H9 (cell line): ENCODE data around the gene LRRN1. TPM values are rescaled to one million over a fixed set of nuclear protein-coding genes. Genes with fewer than 3 reads are reported as not detected.

Source experiments
- DNase-seq: peaks from one replicate; pipeline ENCODE4 v3.0.0-alpha.2; 2017
- H2AFZ ChIP-seq: one replicate; pipeline ENCODE4 v1.6.1; 2013; ENCODE audit warnings: mild to moderate bottlenecking, low read length, control low read depth, moderate library complexity
- H2AK5ac ChIP-seq: 2 replicates; pipeline ENCODE4 v1.6.1; 2013; ENCODE audit warnings: low read length, control low read depth, mixed read lengths; ENCODE audit not compliant: insufficient read length
- H2BK120ac ChIP-seq: one replicate; pipeline ENCODE4 v1.6.1; 2013; ENCODE audit warnings: low read depth, mild to moderate bottlenecking, low read length, control low read depth, inconsistent platforms; ENCODE audit not compliant: poor library complexity, severe bottlenecking
- H2BK12ac ChIP-seq: 2 replicates; pipeline ENCODE4 v1.6.1; 2013; ENCODE audit warnings: low read length, control low read depth, mixed read lengths, low read depth; ENCODE audit not compliant: insufficient read length
- H2BK15ac ChIP-seq: 2 replicates; pipeline ENCODE4 v1.6.1; 2013; ENCODE audit warnings: low read depth, low read length, control low read depth
- H2BK20ac ChIP-seq: one replicate; pipeline ENCODE4 v1.6.1; 2013; ENCODE audit warnings: low read depth, mild to moderate bottlenecking, low read length, control low read depth, inconsistent platforms; ENCODE audit not compliant: poor library complexity, severe bottlenecking
- H2BK5ac ChIP-seq: 2 replicates; pipeline ENCODE4 v1.6.1; 2013; ENCODE audit warnings: low read length, control low read depth, mixed read lengths; ENCODE audit not compliant: insufficient read length
- H3K14ac ChIP-seq: 2 replicates; pipeline ENCODE4 v1.6.1; 2013; ENCODE audit warnings: low read length, control low read depth; ENCODE audit not compliant: insufficient read depth
- H3K18ac ChIP-seq: 2 replicates; pipeline ENCODE4 v1.6.1; 2013; ENCODE audit warnings: low read depth, mild to moderate bottlenecking, mixed read lengths, low read length, control low read depth; ENCODE audit not compliant: insufficient read length
- H3K23ac ChIP-seq: 2 replicates; pipeline ENCODE4 v1.6.1; 2013; ENCODE audit warnings: low read length, control low read depth, mixed read lengths, low read depth; ENCODE audit not compliant: insufficient read length
- H3K23me2 ChIP-seq: 2 replicates; pipeline ENCODE4 v1.6.1; 2013; ENCODE audit warnings: low read depth, mild to moderate bottlenecking, mixed read lengths, low read length, control low read depth; ENCODE audit not compliant: insufficient read length, poor library complexity, severe bottlenecking
- H3K27ac ChIP-seq: 2 replicates; pipeline ENCODE4 v1.5.1; 2013; ENCODE audit warnings: low read length, control low read depth, mixed read lengths, low read depth; ENCODE audit not compliant: insufficient read length
- H3K27me3 ChIP-seq: 2 replicates; pipeline ENCODE4 v1.6.1; 2013; ENCODE audit warnings: low read length, control low read depth, inconsistent platforms; ENCODE audit not compliant: insufficient read depth
- H3K4ac ChIP-seq: 2 replicates; pipeline ENCODE4 v1.6.1; 2013; ENCODE audit warnings: low read depth, mild to moderate bottlenecking, control low read depth, inconsistent platforms, low read length, moderate library complexity
- H3K4me1 ChIP-seq: 2 replicates; pipeline ENCODE4 v1.6.1; 2013; ENCODE audit warnings: low read length, control low read depth, inconsistent platforms; ENCODE audit not compliant: insufficient read depth
- H3K4me2 ChIP-seq: 2 replicates; pipeline ENCODE4 v1.6.1; 2013; ENCODE audit warnings: low read length, control low read depth, mixed read lengths; ENCODE audit not compliant: insufficient read length, insufficient read depth
- H3K56ac ChIP-seq: 2 replicates; pipeline ENCODE4 v1.6.1; 2013; ENCODE audit warnings: low read depth, mild to moderate bottlenecking, mixed read lengths, low read length, control low read depth; ENCODE audit not compliant: insufficient read length
- H3K79me1 ChIP-seq: 2 replicates; pipeline ENCODE4 v1.6.1; 2013; ENCODE audit warnings: low read depth, mild to moderate bottlenecking, moderate library complexity, low read length, control low read depth, inconsistent platforms; ENCODE audit not compliant: insufficient read depth, poor library complexity, severe bottlenecking
- H3K79me2 ChIP-seq: 2 replicates; pipeline ENCODE4 v1.6.1; 2013; ENCODE audit warnings: low read length, control low read depth, inconsistent platforms; ENCODE audit not compliant: insufficient read depth
- H3K9ac ChIP-seq: 2 replicates; pipeline ENCODE4 v1.6.1; 2013; ENCODE audit warnings: low read length, control low read depth, mixed read lengths; ENCODE audit not compliant: insufficient read length; ENCODE audit errors: extremely low read depth
- H3K9me3 ChIP-seq: one replicate; pipeline ENCODE4 v1.6.1; 2013; ENCODE audit warnings: low read depth, low read length, inconsistent platforms; ENCODE audit not compliant: control insufficient read depth
- H3T11ph ChIP-seq: one replicate; pipeline ENCODE4 v1.6.1; 2013; ENCODE audit warnings: mild to moderate bottlenecking, low read length, control low read depth, inconsistent platforms
- H4K20me1 ChIP-seq: one replicate; pipeline ENCODE4 v1.6.1; 2013; ENCODE audit not compliant: control insufficient read depth, insufficient read length, insufficient read depth
- H4K5ac ChIP-seq: 2 replicates; pipeline ENCODE4 v1.6.1; 2013; ENCODE audit warnings: low read depth, mild to moderate bottlenecking, mixed read lengths, low read length, control low read depth; ENCODE audit not compliant: insufficient read length
- H4K8ac ChIP-seq: replicated peaks from 2 replicates; pipeline ENCODE4 v1.6.1; 2013; ENCODE audit warnings: low read length, control low read depth, mixed read lengths, low read depth; ENCODE audit not compliant: insufficient read length
- H4K91ac ChIP-seq: 2 replicates; pipeline ENCODE4 v1.6.1; 2013; ENCODE audit warnings: low read depth, mild to moderate bottlenecking, moderate library complexity, mixed read lengths, low read length, control low read depth; ENCODE audit not compliant: insufficient read length
- H3K27ac Mint-ChIP-seq, 3 experiments: 2 replicates in 2 of 3; 3 replicates in 1 of 3; pipeline ENCODE4 v1.8.0; 2020 to 2021; ENCODE audit warnings: mixed read lengths in 3 of 3, mild to moderate bottlenecking in 1 of 3, moderate library complexity in 1 of 3
- H3K27me3 Mint-ChIP-seq: 2 replicates; pipeline ENCODE4 v1.8.0; 2021; ENCODE audit warnings: low read depth, mild to moderate bottlenecking, moderate library complexity, mixed read lengths
- H3K36me3 Mint-ChIP-seq, 3 experiments: 2 replicates in 2 of 3; 3 replicates in 1 of 3; pipeline ENCODE4 v1.8.0; 2020 to 2021; ENCODE audit warnings: low read depth in 3 of 3, mixed read lengths in 3 of 3; ENCODE audit not compliant: insufficient read depth in 1 of 3
- H3K4me1 Mint-ChIP-seq, 2 experiments: 2 replicates each; pipeline ENCODE4 v1.8.0; 2020; ENCODE audit warnings: mixed read lengths in 2 of 2
- H3K4me3 Mint-ChIP-seq, 2 experiments: 2 replicates in 1 of 2; 3 replicates in 1 of 2; pipeline ENCODE4 v1.8.0; 2020 to 2021; ENCODE audit warnings: mild to moderate bottlenecking in 2 of 2, mixed read lengths in 2 of 2, moderate library complexity in 1 of 2
- H3K9me3 Mint-ChIP-seq, 2 experiments: 2 replicates in 1 of 2; 3 replicates in 1 of 2; pipeline ENCODE4 v1.8.0; 2020; ENCODE audit warnings: mild to moderate bottlenecking in 2 of 2, mixed read lengths in 2 of 2, moderate library complexity in 1 of 2
- WGBS: extraction: QIAGEN DNeasy Blood & Tissue Kit; methylation state at CpG from one replicate; pipeline ENCODE4 v1.1.7; 2013; ENCODE audit warnings: missing lambda C conversion rate, low lambda C conversion rate, mixed read lengths; ENCODE audit not compliant: insufficient read length; ENCODE audit errors: extremely low coverage; 5-methylcytosine and 5-hydroxymethylcytosine counted together
- total RNA-seq: library from RNA; stranded (reverse); gene quantifications from 2 replicates; pipeline ENCODE4 v1.2.1, GENCODE V29; 2021
- TF ChIP-seq, protein P1 (sequence below): fragments of 200-600 bp; sonication (generic); conservative IDR thresholded peaks from 3 replicates; pipeline ENCODE4 v1.8.0; 2021; ENCODE audit warnings: antibody characterized with exemption, mild to moderate bottlenecking

The LRRN1 gene
- total RNA-seq, 1 experiment from 2014 or later: 269 TPM

DNA sequence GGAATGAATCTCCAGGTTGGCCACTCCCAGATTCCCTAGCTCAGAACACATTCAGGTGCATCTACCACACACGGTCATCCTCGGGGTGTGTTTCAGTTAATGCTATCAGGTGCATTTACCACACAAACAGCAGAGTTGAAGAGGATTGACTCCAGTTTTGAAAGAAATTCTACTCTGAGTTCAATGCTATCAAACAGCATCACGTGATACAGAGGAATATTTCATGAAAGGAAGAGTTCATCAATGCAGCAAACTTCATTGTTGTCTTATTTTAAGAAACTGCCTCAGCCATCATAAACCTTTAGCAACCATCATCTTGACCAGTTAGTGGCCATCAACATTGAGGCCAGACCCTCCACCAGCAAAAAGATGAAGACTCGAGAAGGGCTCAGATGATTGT lies 22.6 kb upstream of the LRRN1 start:
- H2BK120ac ChIP-seq: no peak overlapping the region
- no peak overlapping the region for H4K5ac ChIP-seq
- no peaks in the 10 kb centered on the region for H3K79me2 ChIP-seq
- H3K9ac ChIP-seq: no peak overlapping the region
- H3K9me3 ChIP-seq: no peaks in the 10 kb centered on the region
- H3K27ac ChIP-seq: no peak overlapping the region
- H3K4me2 ChIP-seq: no peak overlapping the region
- TF ChIP-seq, protein P1, sequence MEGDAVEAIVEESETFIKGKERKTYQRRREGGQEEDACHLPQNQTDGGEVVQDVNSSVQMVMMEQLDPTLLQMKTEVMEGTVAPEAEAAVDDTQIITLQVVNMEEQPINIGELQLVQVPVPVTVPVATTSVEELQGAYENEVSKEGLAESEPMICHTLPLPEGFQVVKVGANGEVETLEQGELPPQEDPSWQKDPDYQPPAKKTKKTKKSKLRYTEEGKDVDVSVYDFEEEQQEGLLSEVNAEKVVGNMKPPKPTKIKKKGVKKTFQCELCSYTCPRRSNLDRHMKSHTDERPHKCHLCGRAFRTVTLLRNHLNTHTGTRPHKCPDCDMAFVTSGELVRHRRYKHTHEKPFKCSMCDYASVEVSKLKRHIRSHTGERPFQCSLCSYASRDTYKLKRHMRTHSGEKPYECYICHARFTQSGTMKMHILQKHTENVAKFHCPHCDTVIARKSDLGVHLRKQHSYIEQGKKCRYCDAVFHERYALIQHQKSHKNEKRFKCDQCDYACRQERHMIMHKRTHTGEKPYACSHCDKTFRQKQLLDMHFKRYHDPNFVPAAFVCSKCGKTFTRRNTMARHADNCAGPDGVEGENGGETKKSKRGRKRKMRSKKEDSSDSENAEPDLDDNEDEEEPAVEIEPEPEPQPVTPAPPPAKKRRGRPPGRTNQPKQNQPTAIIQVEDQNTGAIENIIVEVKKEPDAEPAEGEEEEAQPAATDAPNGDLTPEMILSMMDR: no peak
- no peak overlapping the region for H3K18ac ChIP-seq
- no peaks in the 10 kb centered on the region for H3K79me1 ChIP-seq
- H2BK15ac ChIP-seq: no peak overlapping the region
- peaks cover 0 to 6% (median 0%) of the 10 kb centered on the region in 3 experiments; a peak in 2 of 7 replicates for H3K36me3 Mint-ChIP-seq
- no peak overlapping the region; a peak in 2 of 7 replicates for H3K27ac Mint-ChIP-seq
- DNase-seq: no peak
- no peaks in the 10 kb centered on the region for H3K27me3 ChIP-seq
- H2BK12ac ChIP-seq: no peak overlapping the region
- H2AK5ac ChIP-seq: no peak overlapping the region
- no peak overlapping the region for H4K8ac ChIP-seq
- H3K14ac ChIP-seq: no peak overlapping the region
- H4K91ac ChIP-seq: no peak overlapping the region
- no peak overlapping the region for H2BK5ac ChIP-seq
- no peak overlapping the region for H3K56ac ChIP-seq
- WGBS: no CpG with 5 or more reads among the region's 4 CpGs
- no peaks in the 10 kb centered on the region for H3K23me2 ChIP-seq
- no peak overlapping the region for H3K4me3 Mint-ChIP-seq
- no peak overlapping the region for H3K4ac ChIP-seq
- H4K20me1 ChIP-seq: no peaks in the 10 kb centered on the region
- H3T11ph ChIP-seq: no peak overlapping the region
- no peak overlapping the region for H2BK20ac ChIP-seq
- no peaks in the 10 kb centered on the region for H3K4me1 Mint-ChIP-seq
- H3K27me3 Mint-ChIP-seq: no peaks in the 10 kb centered on the region
- no peak overlapping the region for H3K23ac ChIP-seq
- H2AFZ ChIP-seq: no peak overlapping the region
- H3K4me1 ChIP-seq: no peaks in the 10 kb centered on the region
- peaks cover 12 to 18% of the 10 kb centered on the region in 2 experiments; a peak in 4 of 5 replicates for H3K9me3 Mint-ChIP-seq
